ENCODE data around the gene ASIC3.

Gene ASIC3

GRCh38 chr7:151075662-151075971 is 27.3 kb downstream of the ASIC3 start:
- Histone ChIP-seq H3K9me3 (ENCODE audit: insufficient read depth, low read depth, low read length) (no peaks in the 10 kb centered on the region), H3K27me3 (ENCODE audit: insufficient read depth, low read length, poor library complexity, severe bottlenecking) (no peaks in the 10 kb centered on the region), H2AFZ (ENCODE audit: low read length) (no peak overlapping the region), H4K20me1 (ENCODE audit: insufficient read depth, low read length, poor library complexity, severe bottlenecking) (peaks cover 14% of the 10 kb centered on the region), H3K9ac (ENCODE audit: low read depth, low read length, poor library complexity, severe bottlenecking) (no peak overlapping the region), H3K36me3 (ENCODE audit: insufficient read depth, low read length) (peaks cover 45% of the 10 kb centered on the region; the same call in 1 of the 2 replicates), H3K4me1 (ENCODE audit: insufficient read depth, low read length, poor library complexity, severe bottlenecking) (peaks cover 15% of the 10 kb centered on the region), H3K4me3 (ENCODE audit: low read length, poor library complexity, severe bottlenecking) (no peak overlapping the region), H3F3A (ENCODE audit: low read depth) (0 out of 2 replicates have a peak, but pooled peaks cover 5% of the 10 kb centered on the region), H3K79me2 (ENCODE audit: insufficient read depth, low read length) (peaks cover 18% of the 10 kb centered on the region), H3K9me2 (replicated peaks; ENCODE audit: low read depth, low read length) (no peaks in the 10 kb centered on the region), H3K4me2 (ENCODE audit: low read depth, low read length, poor library complexity, severe bottlenecking) (no peak overlapping the region)
- no peak for TF ChIP-seq EZH2phosphoT487 (IDR thresholded peaks at IDR 0.05; ENCODE audit: borderline replicate concordance)
- no peak for TF ChIP-seq CTCF (conservative IDR thresholded peaks at IDR 0.05; ENCODE audit: low read length)

- H3K36me3 ChIP-seq (ENCODE audit: insufficient read depth, low read length), result peaks cover 41% of the 10 kb centered on the region; the same call in 1 of the 2 replicates
- H3K4me2 ChIP-seq (ENCODE audit: low read depth, low read length, poor library complexity, severe bottlenecking), result no peak overlapping the region
- no peak overlapping the region for H3K9ac ChIP-seq (ENCODE audit: low read depth, low read length, poor library complexity, severe bottlenecking)
- no peaks in the 10 kb centered on the region for H3K9me3 ChIP-seq (ENCODE audit: insufficient read depth, low read depth, low read length)
- H3F3A ChIP-seq (ENCODE audit: low read depth), result 0 out of 2 replicates have a peak, but pooled peaks cover 5% of the 10 kb centered on the region
- no peak for TF ChIP-seq EZH2phosphoT487 (IDR thresholded peaks at IDR 0.05; ENCODE audit: borderline replicate concordance)
- TF ChIP-seq CTCF (conservative IDR thresholded peaks at IDR 0.05; ENCODE audit: low read length), result no peak
- H3K9me2 ChIP-seq (replicated peaks; ENCODE audit: low read depth, low read length), result no peaks in the 10 kb centered on the region
- peaks cover 14% of the 10 kb centered on the region for H4K20me1 ChIP-seq (ENCODE audit: insufficient read depth, low read length, poor library complexity, severe bottlenecking)
- H3K79me2 ChIP-seq (ENCODE audit: insufficient read depth, low read length), result peaks cover 18% of the 10 kb centered on the region
- H2AFZ ChIP-seq (ENCODE audit: low read length), result no peak overlapping the region
- peaks cover 15% of the 10 kb centered on the region for H3K4me1 ChIP-seq (ENCODE audit: insufficient read depth, low read length, poor library complexity, severe bottlenecking)
- H3K4me3 ChIP-seq (ENCODE audit: low read length, poor library complexity, severe bottlenecking), result no peak overlapping the region
- H3K27me3 ChIP-seq (ENCODE audit: insufficient read depth, low read length, poor library complexity, severe bottlenecking), result no peaks in the 10 kb centered on the region
These were observed 27.7 kb downstream of the ASIC3 start for GRCh38 chr7:151075978-151076426.

GRCh38 chr7:151076863-151077704 is 28.8 kb downstream of the ASIC3 start:
- Histone ChIP-seq H3K36me3 (ENCODE audit: insufficient read depth, low read length) (peaks cover 31% of the 10 kb centered on the region; the same call in 1 of the 2 replicates), H3K27me3 (ENCODE audit: insufficient read depth, low read length, poor library complexity, severe bottlenecking) (no peaks in the 10 kb centered on the region), H3K4me1 (ENCODE audit: insufficient read depth, low read length, poor library complexity, severe bottlenecking) (peaks cover 18% of the 10 kb centered on the region), H3K79me2 (ENCODE audit: insufficient read depth, low read length) (peaks cover 28% of the 10 kb centered on the region), H3K9ac (ENCODE audit: low read depth, low read length, poor library complexity, severe bottlenecking) (no peak overlapping the region), H3K9me2 (replicated peaks; ENCODE audit: low read depth, low read length) (no peaks in the 10 kb centered on the region), H2AFZ (ENCODE audit: low read length) (no peak overlapping the region), H3K4me2 (ENCODE audit: low read depth, low read length, poor library complexity, severe bottlenecking) (no peak overlapping the region), H3K4me3 (ENCODE audit: low read length, poor library complexity, severe bottlenecking) (no peak overlapping the region), H3K9me3 (ENCODE audit: insufficient read depth, low read depth, low read length) (no peaks in the 10 kb centered on the region), H3F3A (ENCODE audit: low read depth) (0 out of 2 replicates have a peak, but pooled peaks cover 5% of the 10 kb centered on the region), H4K20me1 (ENCODE audit: insufficient read depth, low read length, poor library complexity, severe bottlenecking) (peaks cover 14% of the 10 kb centered on the region)
- TF ChIP-seq EZH2phosphoT487 (IDR thresholded peaks at IDR 0.05; ENCODE audit: borderline replicate concordance) (no peak), CTCF (conservative IDR thresholded peaks at IDR 0.05; ENCODE audit: low read length) (peak; percentile 27; the same call in 1 of the 2 replicates)
